GM23248 (cell line): ENCODE results near the gene THOC5. TPM values are rescaled to one million over a fixed set of nuclear protein-coding genes. Genes with fewer than 3 reads are reported as not detected.
A peak's percentile ranks its signal among the peaks of the same experiment; 100 is the strongest.

Experiments
- DNase-seq: peaks from one replicate; pipeline ENCODE4 v3.0.0-alpha.2; 2015
- H2AFZ ChIP-seq: fragments of 200-600 bp; sonication (generic); 2 replicates; pipeline ENCODE4 v1.6.1; 2016; ENCODE audit warnings: antibody characterized with exemption
- H3F3A ChIP-seq: fragments of 200-600 bp; sonication (generic); 2 replicates; pipeline ENCODE4 v1.6.1; 2016; ENCODE audit warnings: mild to moderate bottlenecking, antibody characterized with exemption, mixed run types; ENCODE audit not compliant: insufficient read depth
- H3K27ac ChIP-seq: fragments of 200-600 bp; sonication (generic); 2 replicates; pipeline ENCODE4 v1.5.1; 2016; ENCODE audit warnings: mild to moderate bottlenecking
- H3K27me3 ChIP-seq: fragments of 200-600 bp; sonication (generic); replicated peaks from 2 replicates; pipeline ENCODE4 v1.6.1; 2016; ENCODE audit warnings: mild to moderate bottlenecking; ENCODE audit not compliant: insufficient read depth
- H3K36me3 ChIP-seq: fragments of 200-600 bp; sonication (generic); 2 replicates; pipeline ENCODE4 v1.6.1; 2016; ENCODE audit warnings: low read depth, mild to moderate bottlenecking
- H3K4me1 ChIP-seq: fragments of 200-600 bp; sonication (generic); 2 replicates; pipeline ENCODE4 v1.6.1; 2016; ENCODE audit warnings: mild to moderate bottlenecking; ENCODE audit not compliant: insufficient read depth
- H3K4me2 ChIP-seq: fragments of 200-600 bp; sonication (generic); one replicate; pipeline ENCODE4 v1.6.1; 2016; ENCODE audit warnings: mild to moderate bottlenecking; ENCODE audit not compliant: unreplicated experiment
- H3K4me3 ChIP-seq: fragments of 200-600 bp; sonication (generic); 2 replicates; pipeline ENCODE4 v1.5.1; 2016; ENCODE audit warnings: mild to moderate bottlenecking
- H3K79me2 ChIP-seq: fragments of 200-600 bp; sonication (generic); 2 replicates; pipeline ENCODE4 v1.6.1; 2016; ENCODE audit warnings: mild to moderate bottlenecking; ENCODE audit not compliant: insufficient read depth
- H3K9ac ChIP-seq: fragments of 200-600 bp; sonication (generic); 2 replicates; pipeline ENCODE4 v1.6.1; 2016; ENCODE audit warnings: mild to moderate bottlenecking
- H3K9me2 ChIP-seq: fragments of 200-600 bp; sonication (generic); 2 replicates; pipeline ENCODE4 v1.6.1; 2016; ENCODE audit warnings: mixed run types, mild to moderate bottlenecking, moderate library complexity; ENCODE audit not compliant: insufficient read depth
- H3K9me3 ChIP-seq: fragments of 200-600 bp; sonication (generic); one replicate; pipeline ENCODE4 v1.6.1; 2017; ENCODE audit warnings: low read depth
- H4K20me1 ChIP-seq: fragments of 200-600 bp; sonication (generic); 2 replicates; pipeline ENCODE4 v1.6.0; 2016; ENCODE audit not compliant: insufficient read depth
- EZH2 ChIP-seq: fragments of 200-600 bp; sonication (generic); IDR thresholded peaks from 2 replicates; pipeline ENCODE4 v1.6.1; 2018; ENCODE audit warnings: antibody characterized with exemption, mild to moderate bottlenecking; ENCODE audit not compliant: insufficient read depth, poor library complexity, severe bottlenecking
- EZH2phosphoT487 ChIP-seq: fragments of 200-600 bp; sonication (generic); IDR thresholded peaks from 2 replicates; pipeline ENCODE4 v1.6.1; 2018; ENCODE audit warnings: antibody characterized with exemption, moderate library complexity, mild to moderate bottlenecking, low read depth; ENCODE audit not compliant: insufficient read depth
- WGBS, 2 experiments: methylation state at CpG; one replicate each; pipeline ENCODE4 v1.1.6; 2015 to 2017; ENCODE audit warnings: low lambda C conversion rate in 2 of 2, low coverage in 1 of 2; ENCODE audit errors: missing lambda C conversion rate in 2 of 2; 5-methylcytosine and 5-hydroxymethylcytosine counted together
- in situ Hi-C: fragments of 300-500 bp; cut with MboI; formaldehyde crosslinking; loops from 2 replicates; pipeline ENCODE4 v1.15.0; 2020
- polyA plus RNA-seq: library from polyadenylated mRNA; unstranded; fragments of >200 nt; fragmentation: Nextera tagmentation; extraction: Ambion mirVana; gene quantifications from 2 replicates; pipeline ENCODE4 v1.2.1, GENCODE V29; 2016
- total RNA-seq: library from RNA; depleted of rRNA; stranded (reverse); fragments of >200 nt; shearing (Covaris generic); gene quantifications from 2 replicates; pipeline ENCODE4 v1.2.3, GENCODE V29; 2014

The THOC5 gene
- total and polyA plus RNA-seq, 2 experiments from 2014 or later, result 46.9 to 61.7 TPM

GRCh38 chr22:29531419-29531818 lies 22.1 kb downstream of the THOC5 start:
- Histone ChIP-seq H3K9me2 (no peaks in the 10 kb centered on the region), H3K4me1 (no peaks in the 10 kb centered on the region), H3K4me2 (no peak overlapping the region), H3K27me3 (no peaks in the 10 kb centered on the region), H3K9ac (no peak overlapping the region), H3K27ac (no peak overlapping the region), H3K4me3 (no peak overlapping the region), H3K36me3 (peaks cover 85% of the 10 kb centered on the region), H3K9me3 (no peaks in the 10 kb centered on the region), H3F3A (no peaks in the 10 kb centered on the region), H3K79me2 (no peaks in the 10 kb centered on the region), H4K20me1 (no peaks in the 10 kb centered on the region), H2AFZ (no peak overlapping the region)
- in situ Hi-C loops, result no loop called here
- 95 to 98% methylated on average over 4 of the region's 4 CpGs for WGBS, 2 experiments
- DNase-seq, result peak; percentile 15
- no peak for TF ChIP-seq EZH2phosphoT487
- no peak for TF ChIP-seq EZH2

DNA sequence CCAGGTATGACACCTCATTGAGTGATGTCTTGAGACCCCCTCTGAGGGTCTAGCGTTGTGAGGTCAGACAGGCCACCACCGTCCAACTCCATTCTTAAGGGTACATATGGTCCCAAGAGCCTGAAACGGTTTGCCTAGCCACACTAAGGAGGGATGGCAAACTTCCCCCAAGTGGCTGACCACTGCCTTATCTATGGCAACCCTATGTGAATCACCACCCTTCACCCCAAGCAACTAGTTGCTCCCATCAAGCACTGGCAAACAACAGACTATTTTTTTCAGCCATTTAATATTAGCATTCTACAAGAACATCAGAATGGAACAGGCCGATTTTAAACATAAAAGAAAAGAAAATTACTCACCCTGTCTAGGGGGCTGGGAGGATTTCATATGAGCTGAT lies 22.8 kb downstream of the THOC5 start:
- no peak for DNase-seq
- Histone ChIP-seq H3F3A (no peaks in the 10 kb centered on the region), H3K4me3 (no peak overlapping the region), H3K36me3 (peaks cover 79% of the 10 kb centered on the region), H3K4me2 (no peak overlapping the region), H4K20me1 (no peaks in the 10 kb centered on the region), H3K9ac (no peak overlapping the region), H3K4me1 (no peaks in the 10 kb centered on the region), H3K27me3 (no peaks in the 10 kb centered on the region), H3K27ac (no peak overlapping the region), H2AFZ (no peak overlapping the region), H3K9me3 (no peaks in the 10 kb centered on the region), H3K9me2 (no peaks in the 10 kb centered on the region), H3K79me2 (no peaks in the 10 kb centered on the region)
- in situ Hi-C loops, result no loop called here
- TF ChIP-seq EZH2 (no peak), EZH2phosphoT487 (no peak)
- WGBS, 2 experiments, result 87 to 89% methylated on average over 4 of the region's 4 CpGs

- Histone ChIP-seq H3K9ac (no peak overlapping the region), H3K9me3 (no peaks in the 10 kb centered on the region), H3K79me2 (no peaks in the 10 kb centered on the region), H3K4me3 (no peak overlapping the region), H3K27me3 (no peaks in the 10 kb centered on the region), H3K4me2 (no peak overlapping the region), H3K27ac (no peak overlapping the region), H3K36me3 (peaks cover 68% of the 10 kb centered on the region), H3K9me2 (no peaks in the 10 kb centered on the region), H3K4me1 (no peaks in the 10 kb centered on the region), H3F3A (0 out of 2 replicates have a peak, but pooled peaks cover 4% of the 10 kb centered on the region), H2AFZ (no peak overlapping the region), H4K20me1 (no peaks in the 10 kb centered on the region)
- in situ Hi-C loops, result no loop called here
- 94 to 100% methylated on average over 7 of the region's 7 CpGs for WGBS, 2 experiments
- TF ChIP-seq EZH2phosphoT487, result no peak
- TF ChIP-seq EZH2, result no peak
- DNase-seq, result no peak
These were observed 25.4 kb downstream of the THOC5 start for GRCh38 chr22:29528144-29528543.

GRCh38 chr22:29524442-29525191 lies 28.9 kb downstream of the THOC5 start:
- no peaks in the 10 kb centered on the region for H3K27me3 ChIP-seq
- no peak overlapping the region for H3K4me2 ChIP-seq
- peaks cover 65% of the 10 kb centered on the region for H3K36me3 ChIP-seq
- TF ChIP-seq EZH2phosphoT487 (no peak), EZH2 (no peak)
- H3K9ac ChIP-seq, result no peak overlapping the region
- DNase-seq, result peak; percentile 47
- no peaks in the 10 kb centered on the region for H3K79me2 ChIP-seq
- peaks cover 13% of the 10 kb centered on the region; the same call in 1 of the 2 replicates for H3F3A ChIP-seq
- no peaks in the 10 kb centered on the region for H3K9me2 ChIP-seq
- H3K4me3 ChIP-seq, result no peak overlapping the region
- no peaks in the 10 kb centered on the region for H3K9me3 ChIP-seq
- 0 out of 2 replicates have a peak, but pooled peaks cover 5% of the 10 kb centered on the region for H3K4me1 ChIP-seq
- WGBS, 2 experiments, result 59 to 62% methylated on average over 5 of the region's 5 CpGs
- no peak overlapping the region for H2AFZ ChIP-seq
- in situ Hi-C loops, result no loop called here
- no peak overlapping the region for H3K27ac ChIP-seq
- H4K20me1 ChIP-seq, result no peaks in the 10 kb centered on the region
